ENCODE measurements around the gene CERS6.

Gene CERS6

GRCh38 chr2:168770796-168771195 is 314.7 kb downstream of the CERS6 start:
- no peak for DNase-seq (ENCODE audit: low read depth)
- no peak overlapping the region for H3K4me3 ChIP-seq (replicated peaks; ENCODE audit: low read depth, low read length)
- TF ChIP-seq CTCF (IDR thresholded peaks at IDR 0.05; ENCODE audit: low read length, missing control alignments): no peak

GRCh38 chr2:168772704-168773103 is 316.6 kb downstream of the CERS6 start:
- DNase-seq (ENCODE audit: low read depth): no peak
- H3K4me3 ChIP-seq (replicated peaks; ENCODE audit: low read depth, low read length): no peak overlapping the region
- no peak for TF ChIP-seq CTCF (IDR thresholded peaks at IDR 0.05; ENCODE audit: low read length, missing control alignments)

GRCh38 chr2:168773128-168773527 is 317.1 kb downstream of the CERS6 start:
- H3K4me3 ChIP-seq (replicated peaks; ENCODE audit: low read depth, low read length): no peak overlapping the region
- no peak for DNase-seq (ENCODE audit: low read depth)
- TF ChIP-seq CTCF (IDR thresholded peaks at IDR 0.05; ENCODE audit: low read length, missing control alignments): no peak

GRCh38 chr2:168773719-168774521 is 317.8 kb downstream of the CERS6 start:
- no peak overlapping the region for H3K4me3 ChIP-seq (replicated peaks; ENCODE audit: low read depth, low read length)
- peak; percentile 82 for DNase-seq (ENCODE audit: low read depth)

GRCh38 chr2:168775837-168776236 is 319.8 kb downstream of the CERS6 start:
- TF ChIP-seq CTCF (IDR thresholded peaks at IDR 0.05; ENCODE audit: low read length, missing control alignments): no peak
- H3K4me3 ChIP-seq (replicated peaks; ENCODE audit: low read depth, low read length): no peak overlapping the region
- no peak for DNase-seq (ENCODE audit: low read depth)

More at GRCh38 chr2:168773719-168774521, 317.8 kb downstream of the CERS6 start:
- TF ChIP-seq CTCF (IDR thresholded peaks at IDR 0.05; ENCODE audit: low read length, missing control alignments): peak; percentile 90

- no peak for DNase-seq (ENCODE audit: low read depth)
- TF ChIP-seq CTCF (IDR thresholded peaks at IDR 0.05; ENCODE audit: low read length, missing control alignments): no peak
- H3K4me3 ChIP-seq (replicated peaks; ENCODE audit: low read depth, low read length): no peak overlapping the region
Observed at GRCh38 chr2:168780669-168781071, 324.6 kb downstream of the CERS6 start.
